Naive thymus-derived CD8-positive, alpha-beta T cell (primary cell): ENCODE measurements around the gene SEMA4C. TPM values are rescaled to one million over a fixed set of nuclear protein-coding genes. Genes with fewer than 3 reads are reported as not detected.
A peak's percentile ranks its signal among the peaks of the same experiment; 100 is the strongest.

Source experiments
- ATAC-seq, 2 donors: fragments of 150-1000 bp; cut with Tn5 transposase in 1 of 2; sonication (Bioruptor Pico), chemical (Tn5 transposase) in 1 of 2; 1 replicate in 1 of 2; 2 replicates in 1 of 2; pipeline ENCODE4 v1.10.0; 2021; ENCODE audit warnings: mild to moderate bottlenecking in 2 of 2, moderate library complexity in 2 of 2
- POLR2A ChIA-PET: fragments of 350-600 bp; sonication (Branson Sonifier 250); formaldehyde crosslinking; loops from one replicate; lab custom pipeline; 2021; ENCODE audit warnings: antibody characterized with exemption; lab: Charles Lee
- DNase-seq, 10 donors: peaks; one replicate each; pipeline versions ENCODE4 v3.0.0 to v3.0.0-alpha.2; 2020 to 2022
- H3K27ac Mint-ChIP-seq, 10 donors: one replicate each; pipeline ENCODE4 v1.8.0; 2020 to 2022; ENCODE audit warnings: mild to moderate bottlenecking in 10 of 10, mixed read lengths in 10 of 10, moderate library complexity in 4 of 10, inconsistent platforms in 1 of 10
- H3K27me3 Mint-ChIP-seq, 5 donors: one replicate each; pipeline ENCODE4 v1.8.0; 2021 to 2022; ENCODE audit warnings: mixed read lengths in 5 of 5
- H3K36me3 Mint-ChIP-seq, 3 donors: one replicate each; pipeline ENCODE4 v1.8.0; 2020 to 2022; ENCODE audit warnings: mixed read lengths in 3 of 3, mild to moderate bottlenecking in 2 of 3, inconsistent platforms in 1 of 3
- H3K4me1 Mint-ChIP-seq, 4 donors: one replicate each; pipeline ENCODE4 v1.8.0; 2021 to 2022; ENCODE audit warnings: mixed read lengths in 4 of 4
- H3K4me3 Mint-ChIP-seq, 10 donors: one replicate each; pipeline ENCODE4 v1.8.0; 2020 to 2022; ENCODE audit warnings: mild to moderate bottlenecking in 10 of 10, mixed read lengths in 10 of 10, moderate library complexity in 6 of 10, inconsistent platforms in 1 of 10
- H3K9me3 Mint-ChIP-seq, 9 donors: one replicate each; pipeline ENCODE4 v1.8.0; 2020 to 2022; ENCODE audit warnings: mixed read lengths in 9 of 9, mild to moderate bottlenecking in 3 of 9, inconsistent platforms in 1 of 9, moderate library complexity in 1 of 9
- polyA plus RNA-seq, 3 donors: library from polyadenylated mRNA; unstranded; fragments of 300-500 nt; fragmentation: Illumina TruSeq; gene quantifications; one replicate each; pipeline ENCODE4 v1.2.3, GENCODE V29; 2021
- total RNA-seq, 8 experiments: library from RNA in 2 of 8; stranded (reverse) in 2 of 8; gene quantifications; one replicate each; pipeline ENCODE4 v1.2.3 and lab custom pipeline; 2021 to 2026

SEMA4C gene
- total and polyA plus RNA-seq, 5 experiments from 2014 or later, result 1.9 to 38.6 (median 2.8) TPM

DNA sequence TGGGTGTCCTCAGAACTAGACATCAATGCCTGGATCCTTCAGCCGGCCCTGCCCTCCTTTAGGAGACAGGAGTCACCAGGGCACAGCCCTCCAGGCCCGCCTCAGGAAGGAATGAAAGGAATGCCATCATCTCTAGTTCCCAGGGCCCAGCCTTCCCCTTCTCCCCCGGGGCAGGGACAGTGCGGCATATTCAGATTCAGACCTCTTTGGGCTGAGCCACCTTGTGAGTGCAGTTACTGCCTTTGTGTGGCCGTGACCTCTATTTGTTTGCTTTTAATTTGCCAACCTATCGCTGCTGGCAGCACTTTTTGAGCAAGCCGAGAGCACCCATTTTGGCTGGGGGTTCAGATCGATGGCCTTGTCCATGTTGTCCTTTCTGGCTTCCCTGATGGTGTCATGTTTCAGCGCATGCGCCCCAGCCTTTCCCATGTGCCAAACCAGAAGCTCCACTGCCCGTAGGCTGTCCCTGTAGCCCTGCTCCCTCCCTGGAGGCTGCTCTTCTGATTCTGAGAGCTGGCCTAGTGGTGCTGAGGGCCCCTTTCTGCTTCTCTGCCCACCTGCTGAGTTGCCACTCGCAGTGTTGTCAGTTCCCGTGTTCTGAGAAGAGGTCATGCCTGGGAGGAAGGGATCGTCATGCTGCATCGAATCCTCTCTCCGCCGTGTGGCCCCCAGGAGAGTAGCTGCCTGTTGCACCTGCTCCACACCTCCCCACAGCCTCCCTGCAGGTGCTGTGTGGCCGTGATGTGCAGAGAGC, 36.9 kb downstream of the SEMA4C start:
- H3K4me3 Mint-ChIP-seq, result no peak overlapping the region
- no peak for ATAC-seq
- POLR2A ChIA-PET, result interaction anchor here (1.4 kb wide), 1 partner anchor 25 kb away, joined by 4 read pairs; the partner anchor contains the start of gene ANKRD39
- no peaks in the 10 kb centered on the region for H3K9me3 Mint-ChIP-seq
- peaks cover 0 to 6% (median under 1%) of the 10 kb centered on the region in 4 donors for H3K4me1 Mint-ChIP-seq
- H3K27ac Mint-ChIP-seq, result peak overlapping the region in 4 of 10 donors; percentile 11 to 71 (median 47)
- DNase-seq, result no peak
- H3K27me3 Mint-ChIP-seq, result no peaks in the 10 kb centered on the region
- peaks cover 0 to 75% (median 6%) of the 10 kb centered on the region in 3 donors for H3K36me3 Mint-ChIP-seq

DNA sequence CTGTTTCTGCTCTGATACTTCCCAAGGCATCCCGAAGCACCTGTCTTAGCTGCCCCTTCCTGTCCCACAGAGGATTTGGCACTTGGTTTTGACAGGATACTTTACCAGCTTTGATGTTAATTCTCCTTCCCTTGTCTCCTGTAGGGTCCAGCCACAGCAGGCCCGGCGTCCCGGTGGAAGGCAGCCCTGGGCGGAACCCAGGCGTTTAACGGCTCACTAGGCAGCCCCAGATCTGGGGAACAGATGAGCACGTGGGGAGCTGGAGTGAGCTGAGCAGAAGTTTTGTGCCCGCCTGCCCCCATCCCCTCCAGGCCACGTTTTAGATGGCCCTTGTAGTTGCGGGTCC, 37.5 kb downstream of the SEMA4C start:
- DNase-seq (no peak), ATAC-seq (no peak)
- H3K27me3 Mint-ChIP-seq, result no peaks in the 10 kb centered on the region
- peaks cover 0 to 6% (median 0%) of the 10 kb centered on the region in 4 donors for H3K4me1 Mint-ChIP-seq
- H3K36me3 Mint-ChIP-seq, result peaks cover 0 to 80% (median 6%) of the 10 kb centered on the region in 3 donors
- POLR2A ChIA-PET, result interaction anchor here (1.4 kb wide), 1 partner anchor 25 kb away, joined by 4 read pairs; the partner anchor contains the start of gene ANKRD39
- H3K27ac Mint-ChIP-seq, result no peak overlapping the region
- no peaks in the 10 kb centered on the region for H3K9me3 Mint-ChIP-seq
- H3K4me3 Mint-ChIP-seq, result no peak overlapping the region

DNA sequence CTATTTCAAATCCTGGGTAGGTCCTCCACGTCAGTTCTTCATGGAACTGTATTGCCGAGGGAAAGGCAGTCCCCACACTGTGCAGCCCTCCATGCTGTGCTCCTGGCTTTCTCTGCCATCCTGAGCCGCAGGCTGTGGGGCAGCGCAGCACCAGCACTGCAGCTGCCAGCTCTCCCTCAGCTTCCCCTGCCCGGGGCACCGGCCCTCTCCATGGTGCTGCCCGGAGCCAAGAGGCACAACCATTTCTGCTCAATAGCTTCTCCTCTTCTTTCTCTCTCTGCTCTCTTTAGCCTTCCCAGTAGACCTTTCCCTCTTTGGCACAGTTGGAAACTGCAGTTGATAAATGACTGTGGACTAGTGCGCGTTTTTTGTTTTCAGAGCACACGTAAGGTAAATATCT, 38.2 kb downstream of the SEMA4C start:
- Mint-ChIP-seq H3K9me3 (no peaks in the 10 kb centered on the region), H3K4me1 (peaks cover 0 to 6% (median 0%) of the 10 kb centered on the region in 4 donors), H3K36me3 (peaks cover 0 to 87% (median 6%) of the 10 kb centered on the region in 3 donors), H3K4me3 (no peak overlapping the region), H3K27me3 (no peaks in the 10 kb centered on the region), H3K27ac (peak overlapping the region in 3 of 10 donors; percentile 34 to 61 (median 55))
- POLR2A ChIA-PET, result interaction anchor here (1.4 kb wide), 1 partner anchor 26 kb away, joined by 4 read pairs; the partner anchor contains the start of gene ANKRD39
- ATAC-seq (no peak), DNase-seq (no peak)

DNA sequence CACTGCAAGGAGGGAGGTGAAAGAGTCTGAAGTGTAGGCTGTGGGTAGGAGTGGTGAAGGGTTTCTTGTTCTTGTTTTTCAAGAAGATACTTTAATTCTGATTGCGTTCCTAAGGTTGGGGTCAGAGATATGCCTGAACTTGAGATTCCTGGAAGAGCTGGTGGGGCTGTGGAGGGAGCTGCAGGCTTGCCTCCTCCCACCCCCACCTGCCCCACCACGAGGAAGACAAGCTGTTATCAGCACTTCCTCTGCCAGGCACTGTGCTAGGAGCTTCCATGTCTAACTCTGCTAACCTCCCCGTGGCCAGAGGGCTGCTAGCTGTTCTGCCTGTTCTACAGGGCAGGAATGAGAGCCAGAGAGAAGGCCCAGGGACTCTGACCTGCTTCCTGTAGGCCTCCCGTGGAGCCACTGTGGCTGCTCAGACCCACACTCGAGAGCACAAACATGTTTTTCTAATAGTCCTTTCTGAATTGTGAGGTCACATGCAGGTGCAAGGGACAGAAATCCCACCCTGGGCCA, 39.8 kb downstream of the SEMA4C start:
- POLR2A ChIA-PET, result interaction anchor here (0.7 kb wide), 1 partner anchor 10 kb away, joined by 4 read pairs; no protein-coding TSS in a partner anchor
- Mint-ChIP-seq H3K36me3 (peaks cover 0 to 92% (median 6%) of the 10 kb centered on the region in 3 donors), H3K9me3 (no peaks in the 10 kb centered on the region), H3K27ac (peak overlapping the region in 8 of 10 donors; percentile 1 to 80 (median 34)), H3K4me1 (peaks cover 0 to 5% (median 2%) of the 10 kb centered on the region in 4 donors), H3K4me3 (no peak overlapping the region), H3K27me3 (no peaks in the 10 kb centered on the region)
- no peak for ATAC-seq
- DNase-seq, result no peak

DNA sequence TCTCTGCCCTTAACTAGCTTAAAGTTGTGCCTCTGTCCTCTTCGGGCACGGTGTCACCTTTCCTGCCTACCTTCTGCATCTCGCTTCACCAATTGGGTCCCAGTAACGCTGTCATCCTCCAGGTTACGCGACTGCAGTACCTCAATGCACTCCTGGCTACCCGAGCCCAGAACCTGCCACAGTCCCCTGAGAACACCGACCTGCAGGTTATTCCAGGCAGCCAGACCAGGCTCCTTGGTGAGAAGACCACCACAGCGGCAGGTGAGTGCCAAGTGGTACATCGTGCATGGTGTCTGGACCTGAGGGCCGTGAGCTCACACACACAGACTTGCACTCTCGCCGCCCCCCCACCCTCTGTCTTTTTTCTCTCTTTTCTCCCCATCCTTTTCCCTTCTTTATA, 41.0 kb downstream of the SEMA4C start:
- DNase-seq (no peak), ATAC-seq (no peak)
- peaks cover 0 to 13% (median 7%) of the 10 kb centered on the region in 4 donors for H3K4me1 Mint-ChIP-seq
- H3K4me3 Mint-ChIP-seq, result no peak overlapping the region
- no peaks in the 10 kb centered on the region for H3K27me3 Mint-ChIP-seq
- H3K36me3 Mint-ChIP-seq, result peaks cover 0 to 95% (median 6%) of the 10 kb centered on the region in 3 donors
- H3K9me3 Mint-ChIP-seq, result no peaks in the 10 kb centered on the region
- POLR2A ChIA-PET, result interaction anchor here (0.7 to 1.6 kb wide), 4 partner anchors 10 to 23 kb away, joined by 3 to 5 read pairs (median 4); no protein-coding TSS in a partner anchor
- H3K27ac Mint-ChIP-seq, result no peak overlapping the region

DNA sequence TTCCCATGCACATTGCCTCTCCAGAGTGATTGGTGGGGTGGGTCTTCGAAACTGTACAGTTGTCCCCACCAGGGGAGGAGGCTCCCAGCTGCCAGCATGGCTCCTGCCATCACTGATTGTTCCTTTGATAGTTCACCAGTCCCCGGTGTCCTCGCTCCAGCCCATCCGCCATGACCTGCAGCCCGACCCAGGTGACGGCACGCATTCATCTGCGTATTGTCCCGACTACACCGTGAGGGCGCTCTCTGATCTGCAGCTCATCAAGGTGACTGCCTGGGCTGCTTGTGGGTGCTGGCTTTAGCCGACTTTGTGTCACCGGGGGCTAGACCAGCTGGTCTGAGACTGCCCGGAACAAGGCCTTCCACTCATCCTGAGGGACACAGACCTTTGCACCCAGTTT, 41.4 kb downstream of the SEMA4C start:
- no peaks in the 10 kb centered on the region for H3K9me3 Mint-ChIP-seq
- ATAC-seq, result no peak
- H3K36me3 Mint-ChIP-seq, result peaks cover 0 to 91% (median 6%) of the 10 kb centered on the region in 3 donors
- H3K4me1 Mint-ChIP-seq, result peaks cover 0 to 16% (median 7%) of the 10 kb centered on the region in 4 donors
- H3K4me3 Mint-ChIP-seq, result no peak overlapping the region
- H3K27me3 Mint-ChIP-seq, result no peaks in the 10 kb centered on the region
- POLR2A ChIA-PET, result interaction anchor here (1.5 to 1.6 kb wide), 2 partner anchors 10 to 12 kb away, joined by 3 to 5 read pairs; no protein-coding TSS in a partner anchor
- no peak overlapping the region for H3K27ac Mint-ChIP-seq
- DNase-seq, result no peak

DNA sequence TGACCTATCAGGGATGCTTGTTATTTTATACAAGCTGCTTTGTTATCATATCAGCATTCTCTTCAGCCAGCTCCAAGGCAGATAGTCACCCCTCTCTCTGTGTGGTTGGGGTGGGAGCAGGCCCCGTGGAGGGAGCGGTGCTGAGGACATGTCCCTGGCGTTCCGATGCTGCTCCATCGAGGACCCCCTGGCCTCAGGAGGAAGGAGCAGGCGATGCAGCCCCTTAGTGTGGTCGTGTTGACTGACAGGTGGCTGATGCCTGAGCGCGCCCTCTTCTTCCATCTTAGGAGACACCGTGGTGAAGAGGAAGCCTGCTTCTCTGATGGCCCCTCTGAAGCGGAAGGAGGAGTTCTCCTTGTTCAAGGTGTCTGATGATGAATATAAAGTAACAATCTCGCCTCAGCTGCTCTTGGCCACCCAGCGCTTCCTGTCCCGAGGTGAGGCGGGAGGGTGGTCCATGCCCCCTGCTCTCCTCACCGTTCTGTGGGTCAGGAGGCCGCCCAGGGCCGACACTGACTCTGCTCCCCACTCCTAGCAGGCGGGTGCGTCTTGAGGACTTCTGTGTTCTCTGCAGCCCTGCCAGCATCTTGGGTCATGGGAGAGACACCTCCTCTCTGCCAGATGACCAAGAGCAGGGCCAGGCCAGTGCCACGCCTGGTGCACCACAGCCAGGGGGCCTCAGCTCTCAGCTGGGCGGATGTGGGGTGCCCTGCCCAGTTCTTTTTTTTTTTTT, 43.2 kb downstream of the SEMA4C start:
- Mint-ChIP-seq H3K27ac (no peak overlapping the region), H3K9me3 (no peaks in the 10 kb centered on the region), H3K4me1 (peaks cover 6 to 22% (median 7%) of the 10 kb centered on the region in 4 donors), H3K4me3 (no peak overlapping the region), H3K27me3 (no peaks in the 10 kb centered on the region), H3K36me3 (peaks cover 0 to 77% (median 2%) of the 10 kb centered on the region in 3 donors)
- POLR2A ChIA-PET, result no interaction called here
- ATAC-seq (no peak), DNase-seq (peak in 1 of 10 donors; percentile 40)

DNA sequence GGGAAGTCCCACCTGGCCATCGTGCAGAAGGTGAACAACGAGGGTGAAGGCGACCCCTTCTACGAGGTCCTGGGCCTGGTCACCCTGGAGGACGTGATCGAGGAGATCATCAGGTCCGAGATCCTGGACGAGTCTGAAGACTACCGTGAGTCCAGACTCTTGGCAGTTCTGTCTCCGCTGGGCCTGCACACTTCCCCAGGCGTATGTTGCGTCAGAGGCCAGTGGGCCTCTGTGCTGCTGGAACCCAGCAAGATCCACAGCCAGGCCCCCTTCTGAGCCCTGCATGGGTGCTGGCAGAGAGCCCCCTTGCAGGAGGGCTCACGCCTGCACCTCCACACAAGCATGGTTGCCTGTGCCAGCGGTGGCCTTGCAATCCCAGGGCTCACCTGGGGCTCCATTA, 44.8 kb downstream of the SEMA4C start:
- ATAC-seq, result no peak
- DNase-seq, result no peak
- H3K9me3 Mint-ChIP-seq, result no peaks in the 10 kb centered on the region
- no peaks in the 10 kb centered on the region for H3K27me3 Mint-ChIP-seq
- peaks cover 0 to 72% (median 0%) of the 10 kb centered on the region in 3 donors for H3K36me3 Mint-ChIP-seq
- peaks cover 14 to 37% (median 21%) of the 10 kb centered on the region in 4 donors for H3K4me1 Mint-ChIP-seq
- peak overlapping the region in 1 of 10 donors; percentile 28 for H3K27ac Mint-ChIP-seq
- POLR2A ChIA-PET, result no interaction called here
- no peak overlapping the region for H3K4me3 Mint-ChIP-seq

DNA sequence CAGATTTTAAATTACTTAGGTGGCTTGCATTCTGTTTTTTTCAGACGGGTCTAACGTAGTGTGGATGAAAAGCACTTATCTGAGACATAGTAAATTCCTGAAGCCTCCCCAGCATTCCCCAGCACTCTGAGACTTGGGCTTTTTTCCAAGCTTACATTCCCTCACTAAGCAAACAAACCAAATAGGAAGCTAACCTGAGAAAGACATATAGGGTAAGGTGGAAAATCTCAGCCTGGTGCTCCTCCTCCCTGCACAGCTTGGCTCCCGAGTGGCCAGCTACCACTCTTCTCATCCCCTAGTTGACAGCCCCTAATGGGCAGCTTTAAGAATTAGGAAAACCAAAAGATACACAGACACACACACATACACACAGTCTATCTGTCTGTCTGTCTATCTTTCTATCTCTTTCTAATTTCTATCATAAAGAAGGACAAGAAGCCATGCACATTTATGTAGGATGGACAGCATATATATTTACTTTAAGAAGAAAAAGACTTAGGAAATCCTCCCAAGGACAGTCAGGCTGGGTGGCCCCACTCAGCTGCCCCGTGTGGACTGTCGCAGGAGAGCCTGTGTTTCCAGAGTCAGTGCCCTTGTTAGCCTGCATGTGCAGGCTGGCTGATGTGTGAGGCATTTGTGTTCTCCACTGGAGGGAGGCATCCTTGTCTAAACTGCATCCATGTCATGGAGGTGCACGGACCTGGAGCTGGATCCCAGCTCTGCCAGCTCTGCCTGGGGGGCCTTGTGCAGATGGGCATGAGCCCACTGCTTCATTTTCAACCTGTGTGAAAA, 45.6 kb downstream of the SEMA4C start:
- ATAC-seq (no peak), DNase-seq (no peak)
- H3K27me3 Mint-ChIP-seq, result no peaks in the 10 kb centered on the region
- no peaks in the 10 kb centered on the region for H3K9me3 Mint-ChIP-seq
- POLR2A ChIA-PET, result no interaction called here
- H3K4me1 Mint-ChIP-seq, result peaks cover 21 to 45% (median 29%) of the 10 kb centered on the region in 4 donors
- peak overlapping the region in 3 of 10 donors; percentile 19 to 61 (median 28) for H3K27ac Mint-ChIP-seq
- peaks cover 0 to 72% (median 0%) of the 10 kb centered on the region in 3 donors for H3K36me3 Mint-ChIP-seq
- no peak overlapping the region for H3K4me3 Mint-ChIP-seq

DNA sequence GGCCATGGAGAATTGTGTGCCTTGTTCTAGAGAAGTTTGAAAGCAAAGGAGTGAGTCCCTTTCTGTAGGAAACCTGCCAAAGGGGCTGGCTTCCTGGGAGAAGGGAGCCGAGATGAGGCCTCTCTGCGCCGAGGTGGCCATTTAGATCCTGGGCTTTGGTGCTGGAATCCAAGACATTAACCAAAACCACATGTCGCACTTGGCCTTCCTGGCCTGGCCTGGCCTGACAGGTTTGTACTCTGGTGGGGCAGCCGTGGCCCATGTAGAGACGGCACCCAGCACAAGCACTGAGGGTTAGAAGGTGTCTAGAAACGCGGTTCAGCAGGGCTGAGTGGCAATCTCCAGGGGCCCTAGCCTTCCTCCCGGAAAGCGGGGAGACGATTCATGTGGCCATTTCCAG, 46.7 kb downstream of the SEMA4C start:
- peaks cover 28 to 56% (median 40%) of the 10 kb centered on the region in 4 donors for H3K4me1 Mint-ChIP-seq
- no peaks in the 10 kb centered on the region for H3K9me3 Mint-ChIP-seq
- ATAC-seq (no peak), DNase-seq (no peak)
- no peaks in the 10 kb centered on the region for H3K27me3 Mint-ChIP-seq
- peak overlapping the region in 5 of 10 donors; percentile 20 to 51 (median 29) for H3K27ac Mint-ChIP-seq
- H3K36me3 Mint-ChIP-seq, result peaks cover 0 to 70% (median 0%) of the 10 kb centered on the region in 3 donors
- POLR2A ChIA-PET, result no interaction called here
- no peak overlapping the region for H3K4me3 Mint-ChIP-seq

DNA sequence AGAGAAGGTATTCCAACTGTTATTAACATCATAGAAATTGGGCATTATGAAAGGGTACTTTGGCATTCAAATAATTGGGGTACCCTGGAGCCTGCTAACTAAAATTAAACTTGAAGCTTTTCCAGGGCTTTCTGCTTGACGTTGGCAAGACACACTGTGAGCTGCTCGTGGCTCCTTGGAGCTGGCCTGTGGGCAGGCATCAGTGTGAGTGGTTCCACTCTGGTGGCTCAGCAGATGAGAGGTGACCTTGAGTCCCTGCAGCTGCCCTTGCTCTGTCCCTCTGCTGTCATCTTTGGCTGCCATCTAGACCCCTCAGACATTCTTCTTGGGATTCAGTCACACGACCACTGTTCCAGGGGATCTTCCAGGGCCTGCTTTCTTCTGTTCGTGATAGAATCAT, 47.1 kb downstream of the SEMA4C start:
- Mint-ChIP-seq H3K4me3 (no peak overlapping the region), H3K4me1 (peaks cover 28 to 60% (median 44%) of the 10 kb centered on the region in 4 donors), H3K9me3 (no peaks in the 10 kb centered on the region), H3K36me3 (peaks cover 0 to 66% (median 0%) of the 10 kb centered on the region in 3 donors), H3K27ac (peak overlapping the region in 5 of 10 donors; percentile 9 to 51 (median 29)), H3K27me3 (no peaks in the 10 kb centered on the region)
- ATAC-seq (no peak), DNase-seq (no peak)
- POLR2A ChIA-PET, result no interaction called here
